NCI-H460 (cell line): ENCODE data around the gene SLC17A6. TPM values are rescaled to one million over a fixed set of nuclear protein-coding genes. Genes with fewer than 3 reads are reported as not detected.

Source experiments
- DNase-seq: peaks from one replicate; pipeline ENCODE4 v3.0.0-alpha.2; 2016; ENCODE audit warnings: low read depth; ENCODE audit errors: extremely low read depth
- total RNA-seq: library from RNA; depleted of rRNA; stranded (reverse); fragments of >200 nt; shearing (Covaris generic); gene quantifications from 2 replicates; pipeline ENCODE4 v1.2.3, GENCODE V29; 2014; rRNA removed

The SLC17A6 gene
- total RNA-seq, 1 experiment from 2014 or later = not detected

DNA sequence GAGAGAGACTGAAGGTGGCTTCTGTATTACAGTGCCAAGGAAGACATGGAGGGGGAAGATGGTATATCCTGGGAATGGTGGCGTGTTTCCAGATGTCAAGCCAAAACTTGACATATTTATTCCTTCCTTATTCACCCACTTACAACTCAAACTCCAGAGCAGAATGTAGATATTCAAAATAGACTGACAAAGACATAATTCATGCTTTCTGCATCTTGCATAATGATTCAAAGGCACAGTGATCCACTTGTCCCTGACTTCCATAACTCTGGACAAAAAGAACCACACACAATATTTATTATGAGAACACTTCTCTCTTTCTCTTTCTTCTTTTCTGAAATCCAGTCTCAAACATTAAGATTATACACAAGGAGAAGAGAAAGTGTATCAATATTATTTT, 48.9 kb downstream of the SLC17A6 start:
- DNase-seq = no peak

- no peak for DNase-seq
Measured at GRCh38 chr11:22389526-22390282, 51.5 kb downstream of the SLC17A6 start.

GRCh38 chr11:22390283-22390655, 52.1 kb downstream of the SLC17A6 start:
- DNase-seq = no peak

DNA sequence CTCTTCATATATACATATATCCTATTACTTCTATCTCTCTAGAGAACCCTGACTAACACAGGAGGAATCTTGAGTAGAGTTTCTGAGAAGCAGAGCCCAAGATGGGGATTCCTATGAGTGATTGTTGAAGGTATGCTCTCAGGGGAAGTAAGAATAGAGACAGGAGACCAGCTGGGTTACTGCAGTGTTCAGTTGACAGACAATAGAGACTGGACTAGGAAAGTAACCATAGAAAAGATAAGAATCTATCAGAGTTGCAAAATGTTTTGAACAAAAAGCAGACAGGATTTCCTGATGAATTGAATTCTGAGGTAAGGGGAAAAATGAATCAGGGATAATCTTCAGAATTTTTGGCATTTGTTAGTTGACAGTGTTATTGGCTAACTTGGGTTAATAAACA, 54.4 kb downstream of the SLC17A6 start:
- DNase-seq = no peak

GRCh38 chr11:22405377-22405776, 67.2 kb downstream of the SLC17A6 start:
- DNase-seq = no peak

- DNase-seq = no peak
Measured at GRCh38 chr11:22407267-22407666, 69.1 kb downstream of the SLC17A6 start.

- no peak for DNase-seq
Measured at GRCh38 chr11:22407921-22408320, 69.7 kb downstream of the SLC17A6 start.

DNA sequence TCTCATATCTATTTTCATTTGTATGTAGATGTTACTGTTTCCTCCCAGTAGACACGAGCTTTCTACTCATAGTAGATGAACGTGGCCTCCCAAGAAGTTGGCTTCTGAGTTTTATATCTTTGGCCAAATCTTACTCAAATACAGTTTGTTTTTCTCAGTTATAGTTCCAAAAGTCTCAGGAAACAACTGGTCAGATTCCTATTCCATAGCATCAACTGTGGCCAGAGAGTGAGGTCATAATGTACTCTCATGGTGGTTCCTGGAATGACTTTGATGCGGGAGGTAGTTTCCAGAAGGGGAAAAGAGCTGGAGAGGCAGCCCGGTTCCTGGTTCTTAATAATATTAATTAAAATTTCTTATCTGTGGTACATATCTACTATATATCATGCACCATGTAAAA, 77.3 kb downstream of the SLC17A6 start:
- DNase-seq = no peak

GRCh38 chr11:22416462-22416861, 78.3 kb downstream of the SLC17A6 start:
- no peak for DNase-seq

GRCh38 chr11:22426915-22427314, 88.7 kb downstream of the SLC17A6 start:
- no peak for DNase-seq

Other genes with a start within 250 kb of the SLC17A6 start
- gene ANO5, start 145.3 kb upstream of the SLC17A6 start, total RNA-seq = 2.0 and 2.2 TPM in 2 replicates